Uterus (tissue), 4 donors: ENCODE results near the gene GLB1L3. TPM values are rescaled to one million over a fixed set of nuclear protein-coding genes. Genes with fewer than 3 reads are reported as not detected.

ENCODE experiments used
- DNase-seq, 2 donors: peaks; one replicate each; pipeline ENCODE4 v3.0.0-alpha.2; 2019 to 2020
- H3K27ac ChIP-seq, 2 donors: fragments of 200-600 bp; sonication (generic); 1 replicate in 1 of 2; 2 replicates in 1 of 2; pipeline ENCODE4 v1.5.1; 2016 to 2018
- H3K27me3 ChIP-seq, 2 donors: fragments of 200-600 bp; sonication (generic); one replicate each; pipeline ENCODE4 v1.5.1; 2018 to 2019; ENCODE audit warnings: control low read depth in 1 of 2
- H3K36me3 ChIP-seq, 2 donors: fragments of 200-600 bp; sonication (generic); one replicate each; pipeline ENCODE4 v1.5.1; 2019; ENCODE audit warnings: control low read depth in 1 of 2
- H3K4me1 ChIP-seq, 2 donors: fragments of 200-600 bp; sonication (generic); one replicate each; pipeline ENCODE4 v1.5.1; 2018 to 2019; ENCODE audit warnings: control low read depth in 1 of 2
- H3K4me3 ChIP-seq, 2 donors: fragments of 200-600 bp; sonication (generic); 1 replicate in 1 of 2; 2 replicates in 1 of 2; pipeline ENCODE4 v1.5.1; 2018 to 2019; ENCODE audit warnings: mild to moderate bottlenecking in 1 of 2
- H3K9me3 ChIP-seq, 2 donors: fragments of 200-600 bp; sonication (generic); one replicate each; pipeline ENCODE4 v1.5.1; 2019; ENCODE audit warnings: control low read depth in 1 of 2
- POLR2A ChIP-seq, 2 donors: fragments of 450-650 bp; IDR thresholded peaks; one replicate each; pipeline ENCODE4 v1.6.1; 2016; ENCODE audit warnings: antibody characterized with exemption in 2 of 2, mild to moderate bottlenecking in 1 of 2, moderate library complexity in 1 of 2
- intact Hi-C: fragments of 100-400 bp; cut with DNase I; formaldehyde crosslinking; loops from one replicate; pipeline ENCODE4 v1.15.1; 2023; ENCODE audit warnings: low total_unique reads
- total RNA-seq, 4 donors: library from RNA; depleted of rRNA in 3 of 4; stranded (reverse); fragments of >200 nt in 3 of 4; gene quantifications; one replicate each; pipeline versions ENCODE4 v1.1.0 to v1.2.4, GENCODE V29; 2014 to 2023
- TF ChIP-seq, protein P1 (sequence below), 4 experiments: fragments of 200-600 bp in 2 of 4; fragments of 450-650 bp in 2 of 4; sonication (generic) in 2 of 4; IDR thresholded peaks; one replicate each; pipeline ENCODE4 v1.5.1; 2016 to 2019; ENCODE audit warnings: antibody characterized with exemption in 4 of 4, mild to moderate bottlenecking in 2 of 4, moderate library complexity in 1 of 4
- donor health status: DM: yes; HTN: yes; CAD: no.

The GLB1L3 gene
- total RNA-seq, 4 donors from 2014 or later: 1.4 to 7.2 TPM; not detected in 2

DNA sequence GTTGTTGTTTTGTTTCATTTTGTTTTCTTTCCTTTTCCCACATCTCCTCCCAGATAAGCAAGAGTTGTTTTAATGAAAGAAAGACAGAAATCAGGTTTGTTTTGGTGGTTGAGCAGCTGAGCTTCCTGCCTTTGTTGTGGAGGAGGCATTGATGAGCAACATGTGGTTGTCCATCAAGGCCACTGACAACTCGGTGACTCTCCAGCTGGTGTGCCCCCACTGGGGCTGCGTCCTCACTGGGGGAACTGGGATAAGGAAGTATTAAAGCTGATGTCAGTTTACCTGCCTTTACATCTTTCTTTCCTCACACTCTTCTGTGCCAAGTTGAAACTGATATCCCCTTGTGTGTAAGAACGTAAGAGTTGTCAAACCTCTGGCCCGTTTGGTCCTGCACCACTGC lies 45.8 kb upstream of the GLB1L3 start:
- no peak for DNase-seq
- H3K4me1 ChIP-seq: peaks cover 0 to 9% of the 10 kb centered on the region in 2 donors
- TF ChIP-seq, protein P1, sequence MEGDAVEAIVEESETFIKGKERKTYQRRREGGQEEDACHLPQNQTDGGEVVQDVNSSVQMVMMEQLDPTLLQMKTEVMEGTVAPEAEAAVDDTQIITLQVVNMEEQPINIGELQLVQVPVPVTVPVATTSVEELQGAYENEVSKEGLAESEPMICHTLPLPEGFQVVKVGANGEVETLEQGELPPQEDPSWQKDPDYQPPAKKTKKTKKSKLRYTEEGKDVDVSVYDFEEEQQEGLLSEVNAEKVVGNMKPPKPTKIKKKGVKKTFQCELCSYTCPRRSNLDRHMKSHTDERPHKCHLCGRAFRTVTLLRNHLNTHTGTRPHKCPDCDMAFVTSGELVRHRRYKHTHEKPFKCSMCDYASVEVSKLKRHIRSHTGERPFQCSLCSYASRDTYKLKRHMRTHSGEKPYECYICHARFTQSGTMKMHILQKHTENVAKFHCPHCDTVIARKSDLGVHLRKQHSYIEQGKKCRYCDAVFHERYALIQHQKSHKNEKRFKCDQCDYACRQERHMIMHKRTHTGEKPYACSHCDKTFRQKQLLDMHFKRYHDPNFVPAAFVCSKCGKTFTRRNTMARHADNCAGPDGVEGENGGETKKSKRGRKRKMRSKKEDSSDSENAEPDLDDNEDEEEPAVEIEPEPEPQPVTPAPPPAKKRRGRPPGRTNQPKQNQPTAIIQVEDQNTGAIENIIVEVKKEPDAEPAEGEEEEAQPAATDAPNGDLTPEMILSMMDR (IDR thresholded peaks at IDR 0.05): no peak
- no peak for TF ChIP-seq POLR2A (IDR thresholded peaks at IDR 0.05)
- no peaks in the 10 kb centered on the region for H3K9me3 ChIP-seq
- H3K27me3 ChIP-seq: no peaks in the 10 kb centered on the region
- H3K4me3 ChIP-seq: no peak overlapping the region
- H3K36me3 ChIP-seq: no peaks in the 10 kb centered on the region
- no peak overlapping the region for H3K27ac ChIP-seq
- intact Hi-C loops: no loop called here

DNA sequence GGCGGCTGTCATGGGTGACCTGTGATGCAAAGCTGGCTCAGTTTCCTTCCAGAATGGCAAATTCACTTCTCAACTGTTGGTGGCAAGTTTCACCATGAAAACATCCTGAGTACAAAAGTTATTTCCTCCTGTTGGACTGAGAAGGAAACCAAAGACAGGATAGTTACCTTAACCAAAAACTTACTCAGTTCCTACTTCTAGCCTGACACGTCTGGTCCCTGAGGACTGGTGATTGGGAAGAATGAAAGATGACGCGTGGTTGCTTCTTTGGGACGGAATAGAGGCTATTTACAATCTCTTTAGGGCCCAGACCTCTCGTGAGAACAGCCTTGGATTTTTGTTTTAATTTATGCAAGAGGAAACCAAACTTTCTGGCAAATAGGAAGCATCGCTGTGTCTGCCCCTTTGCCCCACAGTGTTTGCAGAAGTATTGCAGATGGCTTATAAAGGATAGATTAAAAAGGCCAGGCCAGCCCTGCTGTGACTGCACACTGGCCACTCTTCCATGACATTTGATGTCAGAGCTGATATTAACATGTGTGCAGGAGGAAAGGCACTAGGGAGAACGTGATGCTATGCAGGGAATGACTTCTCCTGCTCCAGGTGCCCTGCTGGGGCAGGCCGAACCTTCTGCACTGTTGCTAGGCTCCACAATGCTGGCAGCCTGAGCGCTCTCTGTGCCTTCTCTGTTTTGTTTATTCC lies 44.1 kb upstream of the GLB1L3 start:
- Histone ChIP-seq H3K9me3 (no peaks in the 10 kb centered on the region), H3K27ac (no peak overlapping the region), H3K27me3 (no peaks in the 10 kb centered on the region), H3K36me3 (no peaks in the 10 kb centered on the region), H3K4me3 (no peak overlapping the region), H3K4me1 (no peaks in the 10 kb centered on the region)
- intact Hi-C loops: no loop called here
- no peak for TF ChIP-seq POLR2A (IDR thresholded peaks at IDR 0.05)
- TF ChIP-seq, protein P1 (IDR thresholded peaks at IDR 0.05): no peak
- DNase-seq: no peak

DNA sequence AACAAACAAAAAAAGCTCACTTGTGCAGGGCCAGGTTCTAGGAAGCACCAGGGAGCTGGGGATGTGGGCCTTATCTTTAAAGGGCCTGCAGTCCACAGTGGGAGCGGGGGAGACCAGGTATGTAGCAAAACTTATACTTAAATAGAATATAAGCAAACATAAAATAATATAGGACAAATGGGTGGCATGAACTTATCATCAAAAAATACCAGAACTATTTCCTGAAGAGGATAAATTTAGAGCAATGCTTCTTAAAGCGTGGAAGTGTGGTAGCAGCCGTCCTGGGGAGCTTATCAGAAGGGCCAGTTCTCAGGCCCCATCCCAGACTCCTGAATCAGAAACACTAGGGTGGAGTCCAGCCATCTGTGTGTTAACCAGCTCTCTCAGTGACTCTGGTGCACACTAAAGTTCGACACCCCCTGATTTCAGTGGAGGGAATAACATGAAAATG lies 42.4 kb upstream of the GLB1L3 start:
- no peaks in the 10 kb centered on the region for H3K36me3 ChIP-seq
- intact Hi-C loops: no loop called here
- no peaks in the 10 kb centered on the region for H3K9me3 ChIP-seq
- H3K4me3 ChIP-seq: no peak overlapping the region
- no peak overlapping the region for H3K27ac ChIP-seq
- no peaks in the 10 kb centered on the region for H3K4me1 ChIP-seq
- no peak for DNase-seq
- TF ChIP-seq, protein P1 (IDR thresholded peaks at IDR 0.05): no peak
- no peaks in the 10 kb centered on the region for H3K27me3 ChIP-seq

DNA sequence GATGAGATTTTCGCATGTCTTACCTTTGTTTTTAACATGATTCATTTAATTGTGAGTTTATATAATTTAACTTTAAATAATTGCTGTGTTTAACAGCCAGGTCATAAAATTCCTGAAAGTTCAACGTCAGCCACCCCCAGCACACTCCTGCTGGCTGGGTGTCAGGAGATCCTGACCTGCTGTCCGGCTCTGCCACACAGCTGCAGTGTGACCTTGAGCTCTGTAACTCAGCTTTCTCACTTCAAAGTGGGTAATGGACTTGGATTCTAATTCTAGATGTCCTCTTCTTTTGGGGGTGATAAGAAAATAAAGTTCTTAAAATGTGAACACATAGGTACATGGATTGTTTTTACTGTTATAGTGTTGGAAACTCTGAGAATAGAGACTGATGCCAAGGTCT lies 40.8 kb upstream of the GLB1L3 start:
- Histone ChIP-seq H3K27ac (no peak overlapping the region), H3K36me3 (no peaks in the 10 kb centered on the region), H3K27me3 (no peaks in the 10 kb centered on the region), H3K4me3 (no peak overlapping the region), H3K4me1 (no peaks in the 10 kb centered on the region), H3K9me3 (no peaks in the 10 kb centered on the region)
- intact Hi-C loops: no loop called here
- TF ChIP-seq, protein P1 (IDR thresholded peaks at IDR 0.05): no peak
- TF ChIP-seq POLR2A (IDR thresholded peaks at IDR 0.05): no peak
- no peak for DNase-seq

DNA sequence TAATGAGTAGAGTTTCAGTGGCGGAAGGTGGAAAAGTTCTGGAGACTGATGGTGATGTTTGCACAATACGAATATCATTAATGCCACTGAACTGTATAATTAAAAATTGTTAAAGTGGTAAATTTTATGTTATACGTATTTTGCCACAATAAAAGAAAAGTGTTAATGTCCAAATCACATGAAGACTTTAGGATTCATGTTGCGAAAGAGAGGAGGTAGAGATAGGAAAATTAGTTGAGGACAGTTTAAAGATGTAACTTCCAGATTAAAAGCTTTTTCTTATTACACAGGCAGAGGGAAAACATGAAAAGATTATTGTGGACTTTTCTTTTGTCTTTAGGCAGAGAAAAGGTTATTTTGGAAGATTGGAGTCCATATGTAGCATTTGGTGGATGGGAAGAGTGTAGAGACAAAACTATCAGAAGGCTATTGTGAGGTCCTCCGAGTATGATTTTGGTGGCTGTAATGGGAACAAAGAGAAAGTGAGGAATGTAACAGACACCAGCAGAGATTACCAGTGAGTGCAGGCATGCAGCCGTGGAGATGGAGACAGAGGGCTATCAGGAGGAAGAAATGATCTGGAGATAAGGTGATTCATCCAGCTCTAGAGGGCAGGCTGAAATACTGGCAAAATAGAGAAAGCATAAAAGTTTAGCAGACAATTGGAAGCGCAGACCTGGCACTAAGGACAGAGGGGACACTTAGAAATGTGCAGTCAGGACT lies 39.2 kb upstream of the GLB1L3 start:
- intact Hi-C loops: no loop called here
- Histone ChIP-seq H3K4me3 (no peak overlapping the region), H3K36me3 (no peaks in the 10 kb centered on the region), H3K27me3 (no peaks in the 10 kb centered on the region), H3K4me1 (no peaks in the 10 kb centered on the region), H3K9me3 (no peaks in the 10 kb centered on the region), H3K27ac (no peak overlapping the region)
- no peak for TF ChIP-seq POLR2A (IDR thresholded peaks at IDR 0.05)
- TF ChIP-seq, protein P1 (IDR thresholded peaks at IDR 0.05): no peak
- DNase-seq: no peak
